Tibial nerve (tissue), 4 donors: ENCODE measurements around the gene USP36.

Experiments
- CTCF ChIP-seq, 5 experiments: fragments of 200-600 bp in 3 of 5; fragments of 450-650 bp in 2 of 5; sonication (generic) in 3 of 5; IDR thresholded peaks; one replicate each; pipeline ENCODE4 v1.5.1; 2016 to 2019; ENCODE audit warnings: antibody characterized with exemption in 5 of 5, mild to moderate bottlenecking in 3 of 5, moderate library complexity in 2 of 5
- EP300 ChIP-seq, 2 donors: sonication (generic); formaldehyde crosslinking; IDR thresholded peaks; one replicate each; pipeline ENCODE4 v1.6.1; 2017; ENCODE audit warnings: antibody characterized with exemption in 2 of 2, mild to moderate bottlenecking in 1 of 2

GRCh38 chr17:78805301-78805700 lies 35.3 kb downstream of the USP36 start:
- TF ChIP-seq EP300 (IDR thresholded peaks at IDR 0.05) (no peak), CTCF (IDR thresholded peaks at IDR 0.05) (no peak)
